Fibroblast of pulmonary artery (primary cell): ENCODE data around the gene NKX6-2.
"Not testable (repeated sequence)": the region's sequence is repeated elsewhere in the genome, so short reads cannot be mapped to it uniquely, and the experiment has no call there.

Experiments used
- DNase-seq: peaks from one replicate; pipeline ENCODE4 v3.0.0-alpha.2; 2010; ENCODE audit warnings: low read depth
- H3K4me3 ChIP-seq: replicated peaks from 2 replicates; pipeline ENCODE4 v1.5.1; 2011; ENCODE audit warnings: low read depth, mild to moderate bottlenecking, control low read depth, low read length, moderate library complexity
- TF ChIP-seq, protein P1 (sequence below): IDR thresholded peaks from 2 replicates; pipeline ENCODE4 v1.5.1; 2011; ENCODE audit warnings: mild to moderate bottlenecking, control low read depth, low read length, inconsistent platforms; ENCODE audit errors: missing control alignments

NKX6-2 gene

DNA sequence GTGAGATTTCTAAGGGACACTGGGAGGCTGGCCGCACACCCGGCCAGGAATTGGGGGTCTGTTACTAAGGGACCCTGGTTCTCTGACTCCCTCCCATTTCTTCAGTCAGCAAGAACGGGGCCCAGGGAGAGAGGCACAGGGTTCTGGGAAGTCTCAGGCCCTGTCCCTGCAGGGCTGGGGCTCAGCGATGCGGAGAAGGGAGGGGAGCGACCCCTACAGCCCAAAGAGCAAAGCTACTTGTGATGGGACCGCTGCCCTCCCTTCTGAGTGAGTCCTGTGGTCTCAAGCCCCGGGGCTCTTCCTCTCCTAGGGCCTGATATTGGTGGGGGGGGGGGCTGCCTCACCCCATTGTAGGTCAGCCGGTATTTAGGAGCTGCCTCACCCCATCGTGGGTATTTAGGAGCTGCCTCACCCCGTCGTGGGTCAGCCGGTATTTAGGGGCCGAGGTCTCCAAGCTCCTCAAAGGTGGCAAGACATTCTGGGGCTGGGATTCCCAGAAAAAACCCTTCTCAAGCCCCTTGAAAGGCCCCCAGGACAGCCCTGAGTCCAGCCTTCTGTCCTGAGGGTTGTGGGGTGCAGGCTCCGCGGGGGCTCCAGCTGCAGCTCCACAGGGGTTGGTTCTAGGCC lies 16.9 kb upstream of the NKX6-2 start:
- TF ChIP-seq, protein P1, sequence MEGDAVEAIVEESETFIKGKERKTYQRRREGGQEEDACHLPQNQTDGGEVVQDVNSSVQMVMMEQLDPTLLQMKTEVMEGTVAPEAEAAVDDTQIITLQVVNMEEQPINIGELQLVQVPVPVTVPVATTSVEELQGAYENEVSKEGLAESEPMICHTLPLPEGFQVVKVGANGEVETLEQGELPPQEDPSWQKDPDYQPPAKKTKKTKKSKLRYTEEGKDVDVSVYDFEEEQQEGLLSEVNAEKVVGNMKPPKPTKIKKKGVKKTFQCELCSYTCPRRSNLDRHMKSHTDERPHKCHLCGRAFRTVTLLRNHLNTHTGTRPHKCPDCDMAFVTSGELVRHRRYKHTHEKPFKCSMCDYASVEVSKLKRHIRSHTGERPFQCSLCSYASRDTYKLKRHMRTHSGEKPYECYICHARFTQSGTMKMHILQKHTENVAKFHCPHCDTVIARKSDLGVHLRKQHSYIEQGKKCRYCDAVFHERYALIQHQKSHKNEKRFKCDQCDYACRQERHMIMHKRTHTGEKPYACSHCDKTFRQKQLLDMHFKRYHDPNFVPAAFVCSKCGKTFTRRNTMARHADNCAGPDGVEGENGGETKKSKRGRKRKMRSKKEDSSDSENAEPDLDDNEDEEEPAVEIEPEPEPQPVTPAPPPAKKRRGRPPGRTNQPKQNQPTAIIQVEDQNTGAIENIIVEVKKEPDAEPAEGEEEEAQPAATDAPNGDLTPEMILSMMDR: no peak
- DNase-seq: no peak
- no peak overlapping the region for H3K4me3 ChIP-seq

DNA sequence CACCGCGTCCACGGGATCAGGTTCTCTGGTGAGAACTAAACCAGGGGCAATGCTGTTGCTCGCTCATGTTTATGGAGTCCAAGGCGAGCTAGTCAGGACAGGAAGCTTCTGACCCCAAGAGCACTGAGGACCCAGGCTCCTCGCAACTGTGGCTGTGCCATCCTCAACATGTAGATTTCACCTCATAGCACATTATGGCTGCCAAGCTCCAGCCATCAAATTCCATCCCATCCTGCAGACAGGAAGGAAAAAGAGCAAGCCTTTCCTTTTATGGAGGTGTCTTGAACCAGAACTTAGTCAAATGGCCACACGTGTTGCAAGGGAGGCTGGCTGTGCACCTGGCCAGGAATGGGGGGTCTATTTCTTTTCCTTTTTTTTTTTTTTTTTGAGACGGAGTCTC lies 16.1 kb upstream of the NKX6-2 start:
- DNase-seq: no peak
- H3K4me3 ChIP-seq: no peak overlapping the region
- TF ChIP-seq, protein P1: no peak

DNA sequence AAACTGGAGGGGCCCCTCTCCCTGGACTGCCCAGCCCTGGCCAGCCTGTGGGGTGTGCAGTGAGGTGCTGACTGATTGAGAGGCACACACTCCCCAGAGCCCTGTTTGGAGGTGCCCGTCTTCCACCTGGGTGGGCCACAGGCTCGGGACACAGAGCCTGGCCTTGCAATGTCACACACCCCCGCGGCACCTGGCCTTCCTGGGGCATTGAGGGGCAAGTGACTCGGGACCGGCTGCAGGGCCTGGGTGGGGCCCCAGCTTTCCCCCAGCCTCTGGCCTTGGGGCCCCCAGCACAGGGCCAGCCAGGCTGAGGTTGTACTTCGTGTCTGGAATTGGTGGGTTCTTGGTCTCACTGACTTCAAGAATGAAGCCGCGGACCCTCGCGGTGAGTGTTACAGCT lies 13.9 kb upstream of the NKX6-2 start:
- no peak overlapping the region for H3K4me3 ChIP-seq
- TF ChIP-seq, protein P1: no peak
- DNase-seq: no peak

DNA sequence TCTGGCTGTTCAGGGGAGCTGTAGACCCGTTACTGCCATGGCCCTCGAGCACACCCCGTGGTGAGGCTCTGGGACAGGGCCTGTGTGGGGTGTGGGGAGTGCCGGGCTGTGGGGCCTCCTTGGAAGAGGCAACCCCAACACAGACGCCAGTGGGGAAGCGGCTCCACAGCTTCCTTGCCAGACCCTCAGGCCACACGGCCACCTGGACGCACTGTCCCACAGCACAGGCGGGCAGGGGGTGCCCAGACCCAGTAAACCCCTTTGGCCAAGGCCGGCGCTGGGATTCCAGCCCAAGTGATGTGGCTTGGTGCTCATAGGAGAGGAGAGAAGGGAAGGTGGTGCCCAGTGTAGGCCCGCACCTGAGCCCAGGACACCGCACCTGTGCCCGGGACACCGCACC lies 12.9 kb upstream of the NKX6-2 start:
- TF ChIP-seq, protein P1: no peak
- H3K4me3 ChIP-seq: no peak overlapping the region

DNA sequence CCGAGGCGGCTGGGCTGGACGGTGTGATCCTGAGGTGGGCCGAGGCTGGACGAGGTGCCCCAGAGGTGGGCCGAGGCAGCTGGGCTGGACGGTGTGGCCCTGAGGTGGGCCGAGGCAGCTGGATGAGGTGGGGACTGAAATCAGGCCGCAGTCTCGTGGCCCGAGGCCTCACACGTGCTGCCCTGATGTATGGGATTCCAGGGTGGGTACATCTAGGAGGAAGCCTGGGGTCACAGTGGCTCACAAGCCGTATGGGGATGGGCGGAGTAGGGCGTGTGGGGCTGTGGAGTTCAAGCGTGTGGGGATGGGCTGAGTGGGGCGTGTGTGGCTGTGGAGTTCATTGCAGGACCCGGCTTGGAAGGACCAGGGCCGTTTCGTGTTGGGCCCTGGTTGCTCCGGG lies 12.5 kb upstream of the NKX6-2 start:
- TF ChIP-seq, protein P1: no peak
- no peak for DNase-seq
- H3K4me3 ChIP-seq: no peak overlapping the region

More for the DNA sequence above, 12.9 kb upstream of the NKX6-2 start:
- DNase-seq: no peak

DNA sequence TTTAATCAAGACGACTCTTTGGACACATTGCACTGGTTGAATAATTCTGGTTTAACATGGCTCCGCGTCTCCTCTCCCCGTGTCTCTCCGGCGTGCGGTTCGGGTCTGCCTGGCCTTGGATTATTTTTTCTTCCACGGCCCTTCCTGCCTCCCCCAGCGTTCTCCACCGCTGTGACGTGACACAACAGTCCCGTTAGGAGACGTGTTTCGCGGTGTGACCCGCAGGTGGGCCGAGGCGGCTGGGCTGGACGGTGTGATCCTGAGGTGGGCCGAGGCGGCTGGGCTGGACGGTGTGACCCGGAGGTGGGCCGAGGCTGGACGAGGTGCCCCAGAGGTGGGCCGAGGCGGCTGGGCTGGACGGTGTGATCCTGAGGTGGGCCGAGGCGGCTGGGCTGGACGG lies 12.0 kb upstream of the NKX6-2 start:
- H3K4me3 ChIP-seq: not testable (repeated sequence)

DNA sequence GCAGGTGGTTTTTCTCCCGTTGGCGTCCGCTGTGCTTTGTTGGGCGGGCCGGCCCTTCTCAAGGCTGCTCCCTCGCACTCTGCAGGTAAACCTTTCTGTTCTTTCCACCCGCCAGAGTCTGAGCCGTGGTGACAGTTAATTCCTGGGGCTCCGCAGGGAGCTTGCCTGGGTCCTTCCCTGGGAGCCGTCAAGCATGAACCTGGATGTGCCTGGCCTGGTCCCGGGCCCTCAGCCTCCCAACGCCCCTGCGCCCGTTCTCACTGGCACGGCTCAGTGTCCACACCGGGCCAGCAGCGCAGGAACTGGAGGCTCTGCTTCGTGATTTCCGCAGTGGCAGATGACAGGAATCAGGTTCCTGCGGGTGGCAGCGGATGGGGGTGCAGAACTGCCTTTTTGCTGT lies 10.9 kb upstream of the NKX6-2 start:
- no peak overlapping the region for H3K4me3 ChIP-seq
- DNase-seq: no peak
- TF ChIP-seq, protein P1: no peak

More for the DNA sequence above, 12.0 kb upstream of the NKX6-2 start:
- not testable (repeated sequence) for DNase-seq
